ENCODE measurements around the gene HILPDA. TPM values are rescaled to one million over a fixed set of nuclear protein-coding genes. Genes with fewer than 3 reads are reported as not detected.
A peak's percentile ranks its signal among the peaks of the same experiment; 100 is the strongest.

The HILPDA gene
- total RNA-seq, 1 donor from 2014 or later: 46.4 TPM

GRCh38 chr7:128447941-128448564, 7.6 kb upstream of the HILPDA start:
- TF ChIP-seq POLR2A (IDR thresholded peaks at IDR 0.05) (no peak), CTCF (IDR thresholded peaks at IDR 0.05) (no peak), POLR2AphosphoS5 (IDR thresholded peaks at IDR 0.05; ENCODE audit: insufficient read depth in 1 of 2, low read depth in 1 of 2) (no peak)
- Histone ChIP-seq H3K4me3 (no peak overlapping the region), H3K9me3 (no peaks in the 10 kb centered on the region), H3K27me3 (no peaks in the 10 kb centered on the region), H3K36me3 (no peaks in the 10 kb centered on the region), H3K4me1 (no peaks in the 10 kb centered on the region), H3K27ac (no peak overlapping the region)
- DNase-seq (ENCODE audit: extremely low spot score in 2 of 2): peak in 1 of 2 donors; percentile 47
- intact Hi-C loops (cut with DNase I): no loop called here

- DNase-seq (ENCODE audit: extremely low spot score in 2 of 2): peak in 1 of 2 donors; percentile 27
Observed at GRCh38 chr7:128448751-128449302, 6.9 kb upstream of the HILPDA start.

GRCh38 chr7:128450409-128450808, 5.3 kb upstream of the HILPDA start:
- Histone ChIP-seq H3K9me3 (no peaks in the 10 kb centered on the region), H3K27ac (no peak overlapping the region), H3K36me3 (no peaks in the 10 kb centered on the region), H3K27me3 (no peaks in the 10 kb centered on the region), H3K4me1 (peaks cover 16% of the 10 kb centered on the region), H3K4me3 (no peak overlapping the region)
- intact Hi-C loops (cut with DNase I): loop anchor here (10.0 kb wide), 1 partner anchor 46 kb away; the partner anchor contains the start of gene IMPDH1
- DNase-seq (ENCODE audit: extremely low spot score in 2 of 2): no peak
- TF ChIP-seq POLR2AphosphoS5 (IDR thresholded peaks at IDR 0.05; ENCODE audit: insufficient read depth in 1 of 2, low read depth in 1 of 2) (no peak), POLR2A (IDR thresholded peaks at IDR 0.05) (no peak), CTCF (IDR thresholded peaks at IDR 0.05) (no peak)

More at GRCh38 chr7:128448751-128449302, 6.9 kb upstream of the HILPDA start:
- no peak for TF ChIP-seq CTCF (IDR thresholded peaks at IDR 0.05)
- no peak for TF ChIP-seq POLR2AphosphoS5 (IDR thresholded peaks at IDR 0.05; ENCODE audit: insufficient read depth in 1 of 2, low read depth in 1 of 2)
- no peak for TF ChIP-seq POLR2A (IDR thresholded peaks at IDR 0.05)
- H3K27ac ChIP-seq: no peak overlapping the region
- H3K4me3 ChIP-seq: no peak overlapping the region
- H3K9me3 ChIP-seq: no peaks in the 10 kb centered on the region
- H3K27me3 ChIP-seq: no peaks in the 10 kb centered on the region
- peaks cover 2% of the 10 kb centered on the region for H3K4me1 ChIP-seq
- H3K36me3 ChIP-seq: no peaks in the 10 kb centered on the region
- intact Hi-C loops (cut with DNase I): no loop called here

GRCh38 chr7:128450913-128451312, 4.8 kb upstream of the HILPDA start:
- no peaks in the 10 kb centered on the region for H3K27me3 ChIP-seq
- no peak for DNase-seq (ENCODE audit: extremely low spot score in 2 of 2)
- no peaks in the 10 kb centered on the region for H3K36me3 ChIP-seq
- no peak overlapping the region for H3K27ac ChIP-seq
- no peaks in the 10 kb centered on the region for H3K9me3 ChIP-seq
- H3K4me3 ChIP-seq: no peak overlapping the region
- TF ChIP-seq POLR2AphosphoS5 (IDR thresholded peaks at IDR 0.05; ENCODE audit: insufficient read depth in 1 of 2, low read depth in 1 of 2) (no peak), POLR2A (IDR thresholded peaks at IDR 0.05) (no peak), CTCF (IDR thresholded peaks at IDR 0.05) (no peak)
- peaks cover 16% of the 10 kb centered on the region for H3K4me1 ChIP-seq
- intact Hi-C loops (cut with DNase I): loop anchor here (10.0 kb wide), 1 partner anchor 46 kb away; the partner anchor contains the start of gene IMPDH1

- H3K27ac ChIP-seq: no peak overlapping the region
- H3K36me3 ChIP-seq: peaks cover 0 to 2% of the 10 kb centered on the region in 2 donors
- peaks cover 32% of the 10 kb centered on the region for H3K4me1 ChIP-seq
- peak in 1 of 2 donors; percentile 9 for DNase-seq (ENCODE audit: extremely low spot score in 2 of 2)
- no peaks in the 10 kb centered on the region for H3K9me3 ChIP-seq
- no peak overlapping the region for H3K4me3 ChIP-seq
- no peaks in the 10 kb centered on the region for H3K27me3 ChIP-seq
- intact Hi-C loops (cut with DNase I): loop anchor here (10.0 kb wide), 1 partner anchor 48 kb away; the partner anchor contains the start of gene IMPDH1
- TF ChIP-seq POLR2AphosphoS5 (IDR thresholded peaks at IDR 0.05; ENCODE audit: insufficient read depth in 1 of 2, low read depth in 1 of 2) (no peak), CTCF (IDR thresholded peaks at IDR 0.05) (no peak), POLR2A (IDR thresholded peaks at IDR 0.05) (no peak)
Observed at GRCh38 chr7:128452552-128452951, 3.1 kb upstream of the HILPDA start.
